ENCODE measurements around the gene CYSLTR1. TPM values are rescaled to one million over a fixed set of nuclear protein-coding genes. Genes with fewer than 3 reads are reported as not detected.

CYSLTR1 gene, protein sequence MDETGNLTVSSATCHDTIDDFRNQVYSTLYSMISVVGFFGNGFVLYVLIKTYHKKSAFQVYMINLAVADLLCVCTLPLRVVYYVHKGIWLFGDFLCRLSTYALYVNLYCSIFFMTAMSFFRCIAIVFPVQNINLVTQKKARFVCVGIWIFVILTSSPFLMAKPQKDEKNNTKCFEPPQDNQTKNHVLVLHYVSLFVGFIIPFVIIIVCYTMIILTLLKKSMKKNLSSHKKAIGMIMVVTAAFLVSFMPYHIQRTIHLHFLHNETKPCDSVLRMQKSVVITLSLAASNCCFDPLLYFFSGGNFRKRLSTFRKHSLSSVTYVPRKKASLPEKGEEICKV
- total RNA-seq, result not detected in 2 replicates

DNA sequence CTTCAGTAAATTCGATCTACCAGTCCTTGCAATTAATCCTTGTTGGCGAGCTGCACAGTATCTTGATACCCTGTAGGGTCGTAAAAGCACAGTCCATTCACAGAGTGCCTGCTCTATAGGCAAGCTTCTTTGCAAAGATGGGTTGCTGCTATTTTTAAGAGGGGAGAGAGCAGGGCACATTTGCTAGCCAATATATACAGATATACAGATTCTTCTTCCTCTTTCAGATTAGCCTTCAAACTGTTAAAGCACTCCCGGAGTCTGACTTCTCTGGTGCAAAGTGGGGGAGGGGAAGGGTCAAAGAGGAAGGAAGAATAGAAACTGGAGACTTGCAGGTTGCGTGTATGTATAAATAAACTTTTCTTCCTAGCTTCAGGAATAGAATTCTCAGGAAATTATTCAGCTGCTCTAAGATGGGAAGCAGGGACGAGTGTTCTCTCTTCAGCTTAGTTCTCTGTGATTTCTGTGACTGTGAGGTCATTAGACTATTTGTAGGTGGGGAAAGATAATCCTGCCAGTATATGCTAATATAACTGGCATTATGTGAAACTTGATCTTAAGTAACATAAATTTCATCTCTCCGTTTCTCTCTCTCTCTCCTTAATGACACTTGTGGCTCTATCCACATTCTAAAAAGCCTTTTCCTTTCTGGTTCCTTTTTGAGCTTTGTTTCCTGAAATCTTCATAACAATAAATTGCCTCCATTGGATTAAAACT is at the start of gene CYSLTR1:
CYSLTR1 (minus strand) TSS at position 242 of the 717 bp plus-strand sequence. CDS start 53,865 bp downstream, outside the sequence.

Other genes starting within 250 kb of the CYSLTR1 start
- 926 and 1,058 TPM in 2 replicates for gene PGK1, start 223.4 kb downstream of the CYSLTR1 start, total RNA-seq
- 7.2 and 10.5 TPM in 2 replicates for gene TAF9B, start 188.0 kb downstream of the CYSLTR1 start, total RNA-seq